Suprapubic skin (tissue), 3 donors: Measurements from ENCODE around the gene LRFN3.

ENCODE experiments used
- POLR2A ChIP-seq, 2 donors: fragments of 450-650 bp; IDR thresholded peaks; one replicate each; pipeline ENCODE4 v1.6.1; 2017; ENCODE audit warnings: antibody characterized with exemption in 2 of 2, mild to moderate bottlenecking in 2 of 2, moderate library complexity in 2 of 2
- TF ChIP-seq, protein P1 (sequence below), 2 donors: fragments of 200-600 bp in 1 of 2; fragments of 450-650 bp in 1 of 2; sonication (generic) in 1 of 2; IDR thresholded peaks; one replicate each; pipeline ENCODE4 v1.5.1; 2016 to 2019; ENCODE audit warnings: antibody characterized with exemption in 2 of 2, mild to moderate bottlenecking in 1 of 2, moderate library complexity in 1 of 2

DNA sequence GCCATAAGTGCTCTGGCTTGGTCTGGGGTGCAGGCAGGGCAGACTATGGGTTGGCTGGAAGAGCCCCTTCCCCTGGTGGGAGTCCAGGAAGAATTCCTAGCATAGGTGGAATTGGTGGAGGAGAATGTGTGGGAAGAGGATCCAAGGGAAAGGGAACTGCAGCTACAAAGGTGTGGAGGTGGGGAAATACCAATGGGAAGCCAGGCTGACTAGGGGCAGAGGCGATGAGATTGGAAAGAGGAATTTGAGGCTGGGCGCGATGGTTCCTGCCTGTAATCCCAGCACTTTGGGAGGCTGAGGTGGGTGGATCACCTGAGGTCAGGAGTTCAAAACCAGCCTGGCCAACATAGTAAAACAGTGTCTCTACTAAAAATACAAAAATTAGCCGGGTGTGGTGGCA, 54.0 kb downstream of the LRFN3 start:
- TF ChIP-seq, protein P1, sequence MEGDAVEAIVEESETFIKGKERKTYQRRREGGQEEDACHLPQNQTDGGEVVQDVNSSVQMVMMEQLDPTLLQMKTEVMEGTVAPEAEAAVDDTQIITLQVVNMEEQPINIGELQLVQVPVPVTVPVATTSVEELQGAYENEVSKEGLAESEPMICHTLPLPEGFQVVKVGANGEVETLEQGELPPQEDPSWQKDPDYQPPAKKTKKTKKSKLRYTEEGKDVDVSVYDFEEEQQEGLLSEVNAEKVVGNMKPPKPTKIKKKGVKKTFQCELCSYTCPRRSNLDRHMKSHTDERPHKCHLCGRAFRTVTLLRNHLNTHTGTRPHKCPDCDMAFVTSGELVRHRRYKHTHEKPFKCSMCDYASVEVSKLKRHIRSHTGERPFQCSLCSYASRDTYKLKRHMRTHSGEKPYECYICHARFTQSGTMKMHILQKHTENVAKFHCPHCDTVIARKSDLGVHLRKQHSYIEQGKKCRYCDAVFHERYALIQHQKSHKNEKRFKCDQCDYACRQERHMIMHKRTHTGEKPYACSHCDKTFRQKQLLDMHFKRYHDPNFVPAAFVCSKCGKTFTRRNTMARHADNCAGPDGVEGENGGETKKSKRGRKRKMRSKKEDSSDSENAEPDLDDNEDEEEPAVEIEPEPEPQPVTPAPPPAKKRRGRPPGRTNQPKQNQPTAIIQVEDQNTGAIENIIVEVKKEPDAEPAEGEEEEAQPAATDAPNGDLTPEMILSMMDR (IDR thresholded peaks at IDR 0.05), result no peak
- no peak for TF ChIP-seq POLR2A (IDR thresholded peaks at IDR 0.05)
